ENCODE data around the gene GALNTL6.

GALNTL6 gene

GRCh38 chr4:172245516-172245915 is 432.3 kb downstream of the GALNTL6 start:
- FAIRE-seq (no peak), DNase-seq (ENCODE audit: insufficient read length, low spot score) (no peak)
- no peak for TF ChIP-seq CTCF (IDR thresholded peaks at IDR 0.05; ENCODE audit: insufficient read depth, missing control alignments)

GRCh38 chr4:172253409-172253808 is 440.2 kb downstream of the GALNTL6 start:
- FAIRE-seq (no peak), DNase-seq (ENCODE audit: insufficient read length, low spot score) (no peak)
- no peak for TF ChIP-seq CTCF (IDR thresholded peaks at IDR 0.05; ENCODE audit: insufficient read depth, missing control alignments)

- no peak for FAIRE-seq
These were observed 443.6 kb downstream of the GALNTL6 start for GRCh38 chr4:172256820-172257219.

GRCh38 chr4:172270397-172270796 is 457.2 kb downstream of the GALNTL6 start:
- no peak for DNase-seq (ENCODE audit: insufficient read length, low spot score)
- FAIRE-seq: no peak
- no peak for TF ChIP-seq CTCF (IDR thresholded peaks at IDR 0.05; ENCODE audit: insufficient read depth, missing control alignments)

More at GRCh38 chr4:172256820-172257219, 443.6 kb downstream of the GALNTL6 start:
- no peak for DNase-seq (ENCODE audit: insufficient read length, low spot score)
- no peak for TF ChIP-seq CTCF (IDR thresholded peaks at IDR 0.05; ENCODE audit: insufficient read depth, missing control alignments)

- DNase-seq (ENCODE audit: insufficient read length, low spot score) (no peak), FAIRE-seq (no peak)
- TF ChIP-seq CTCF (IDR thresholded peaks at IDR 0.05; ENCODE audit: insufficient read depth, missing control alignments): no peak
These were observed 473.9 kb downstream of the GALNTL6 start for GRCh38 chr4:172287117-172287516.

- FAIRE-seq (no peak), DNase-seq (ENCODE audit: insufficient read length, low spot score) (no peak)
- no peak for TF ChIP-seq CTCF (IDR thresholded peaks at IDR 0.05; ENCODE audit: insufficient read depth, missing control alignments)
These were observed 492.5 kb downstream of the GALNTL6 start for GRCh38 chr4:172305698-172306097.

GRCh38 chr4:172308078-172308477 is 494.9 kb downstream of the GALNTL6 start:
- TF ChIP-seq CTCF (IDR thresholded peaks at IDR 0.05; ENCODE audit: insufficient read depth, missing control alignments): no peak
- DNase-seq (ENCODE audit: insufficient read length, low spot score) (no peak), FAIRE-seq (no peak)

All from D721Med (cell line).